Ishikawa (cell line): ENCODE data around the gene TEX48.

Source experiments
- CEBPB ChIP-seq: IDR thresholded peaks from 2 replicates; pipeline ENCODE4 v1.6.1; 2012
- MAX ChIP-seq: IDR thresholded peaks from 2 replicates; pipeline ENCODE4 v1.6.1; 2012
- TAF1 ChIP-seq: IDR thresholded peaks from 2 replicates; pipeline ENCODE4 v1.6.1; 2012; ENCODE audit warnings: low read depth, mild to moderate bottlenecking
- ZBTB7A ChIP-seq: IDR thresholded peaks from 2 replicates; pipeline ENCODE4 v1.6.1; 2012; ENCODE audit warnings: low read depth

- TF ChIP-seq MAX (no peak), TAF1 (no peak), CEBPB (no peak), ZBTB7A (no peak)
Observed at GRCh38 chr9:114641967-114642366, 40.0 kb downstream of the TEX48 start.
